Measurements from ENCODE around the gene UTRN.
A peak's percentile ranks its signal among the peaks of the same experiment; 100 is the strongest.

Gene UTRN

DNA sequence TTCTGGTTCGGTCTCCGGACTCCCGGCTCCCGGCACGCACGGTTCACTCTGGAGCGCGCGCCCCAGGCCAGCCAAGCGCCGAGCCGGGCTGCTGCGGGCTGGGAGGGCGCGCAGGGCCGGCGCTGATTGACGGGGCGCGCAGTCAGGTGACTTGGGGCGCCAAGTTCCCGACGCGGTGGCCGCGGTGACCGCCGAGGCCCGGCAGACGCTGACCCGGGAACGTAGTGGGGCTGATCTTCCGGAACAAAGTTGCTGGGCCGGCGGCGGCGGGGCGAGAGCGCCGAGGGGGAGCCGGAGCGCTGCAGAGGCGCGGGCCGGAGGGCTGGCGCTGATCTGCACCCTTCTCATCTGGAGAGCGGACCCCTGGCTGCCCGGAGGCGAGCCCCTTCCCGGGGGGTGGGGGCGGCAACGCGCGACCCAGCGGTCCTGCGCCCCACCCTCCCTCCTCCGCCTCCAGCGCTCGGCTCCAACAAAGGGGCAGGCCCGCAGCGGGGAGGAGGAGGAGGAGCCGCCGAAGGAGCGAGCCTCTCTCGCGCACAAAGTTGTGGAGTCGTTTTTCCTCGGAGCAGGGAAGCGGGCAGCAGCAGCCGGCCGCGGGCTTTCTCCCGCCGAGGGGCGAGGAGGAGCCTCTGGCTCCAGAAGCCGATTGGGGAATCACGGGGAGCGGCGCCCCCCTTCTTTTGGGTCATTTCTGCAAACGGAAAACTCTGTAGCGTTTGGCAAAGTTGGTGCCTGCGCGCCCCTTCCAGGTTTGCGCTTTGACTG, at the start of gene UTRN:
UTRN (plus strand) TSS at position 553 of the 765 bp plus-strand sequence. CDS start 6,494 bp downstream, outside the sequence.
- peak in 1 of 3 experiments; percentile 57 for DNase-seq (ENCODE audit: low read depth in 3 of 3)

DNA sequence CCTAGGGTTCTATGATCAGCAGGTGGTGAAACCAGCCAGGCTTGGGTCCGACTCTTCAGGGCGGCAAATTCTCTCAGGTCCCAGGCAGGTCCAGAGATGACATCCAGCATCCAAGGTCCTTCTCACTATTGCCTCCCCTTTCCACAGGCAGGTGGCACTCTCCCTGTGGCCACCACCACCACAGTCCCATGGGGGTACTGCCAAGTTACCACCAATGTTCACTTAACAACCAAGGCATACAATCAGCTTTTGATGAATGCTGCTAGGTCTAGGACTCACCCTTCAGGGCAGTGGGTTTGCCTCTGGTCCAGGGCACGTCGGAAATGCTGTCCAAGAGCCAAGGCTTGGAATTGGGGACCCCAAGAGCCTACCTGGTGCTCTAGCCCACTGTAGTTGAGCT, 40.4 kb upstream of the UTRN start:
- DNase-seq (ENCODE audit: low read depth in 3 of 3) = no peak

DNA sequence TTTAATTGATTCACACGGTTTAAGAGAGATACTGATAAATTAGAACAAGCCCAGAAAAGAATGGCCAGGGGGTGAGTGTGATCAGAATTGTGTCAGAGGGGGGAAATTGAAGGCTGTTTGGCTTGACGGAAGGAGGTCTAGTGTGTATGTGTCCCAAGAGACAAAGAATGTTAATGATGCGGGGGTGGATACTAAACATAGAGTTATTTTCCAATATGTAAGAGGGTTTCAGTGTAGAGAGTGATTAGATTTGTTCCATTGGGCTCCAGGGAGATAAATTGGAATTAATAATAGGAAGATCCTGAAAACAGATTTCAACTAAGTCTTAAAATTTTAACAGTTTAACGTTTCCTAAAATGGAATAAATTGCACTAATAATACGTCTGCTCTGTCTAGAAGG, 38.1 kb upstream of the UTRN start:
- DNase-seq (ENCODE audit: low read depth in 3 of 3) = no peak

DNA sequence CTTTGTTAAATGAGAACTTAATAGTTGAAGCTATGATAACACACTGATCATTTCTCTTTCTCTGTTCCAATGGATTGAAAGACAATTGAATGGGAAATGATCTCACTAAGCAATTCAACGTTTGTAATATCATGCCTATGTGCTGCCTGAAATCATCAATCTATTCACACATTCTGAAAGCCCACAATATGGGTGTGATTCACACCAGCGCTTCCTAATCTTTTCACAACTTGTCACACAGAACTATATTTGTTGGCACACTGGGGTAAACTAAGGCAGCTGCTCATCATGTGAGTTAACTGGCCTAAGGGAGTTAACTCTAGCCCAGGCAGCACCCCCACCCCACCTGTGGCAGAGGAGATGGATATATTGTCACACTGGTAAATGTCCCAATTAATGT, 37.1 kb upstream of the UTRN start:
- no peak for DNase-seq (ENCODE audit: low read depth in 3 of 3)

DNA sequence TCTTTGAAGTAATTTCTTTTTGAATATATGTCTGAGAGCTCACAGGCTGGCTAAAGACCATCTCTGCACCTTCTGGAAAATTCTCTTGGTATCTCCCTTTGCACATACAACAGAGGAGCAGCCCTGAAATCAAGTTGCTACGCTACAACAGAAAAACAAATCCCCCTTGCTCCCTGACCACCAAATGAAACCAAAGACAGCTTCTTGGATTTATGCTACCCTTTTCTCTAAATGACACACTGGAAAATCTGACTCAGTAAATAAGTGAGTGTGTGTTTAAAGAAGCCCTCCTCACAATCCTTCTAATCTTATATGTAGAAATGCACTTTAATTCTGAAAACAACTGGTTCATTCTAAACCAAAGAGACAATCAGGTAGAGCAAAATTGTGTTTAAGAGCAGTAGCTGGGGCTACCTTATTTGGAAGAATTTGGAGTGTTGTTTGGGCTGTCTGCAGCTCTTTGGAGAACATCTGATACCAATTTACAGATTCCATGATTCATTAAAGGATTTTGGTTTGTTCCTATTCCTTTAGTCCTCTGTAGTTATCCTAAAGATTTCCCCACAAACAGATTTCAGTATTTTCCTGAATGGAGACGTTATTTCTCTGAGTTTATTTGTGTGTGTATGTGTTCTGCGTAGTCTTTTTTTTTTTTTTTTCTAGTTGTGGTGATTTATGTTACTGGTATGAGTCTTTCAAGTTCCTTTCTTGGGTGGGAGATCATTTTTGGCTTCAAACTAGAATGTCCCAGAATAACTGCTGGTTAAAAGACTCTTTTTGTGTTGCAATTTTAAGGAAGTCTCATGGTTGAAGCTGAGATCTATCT, 36.4 kb upstream of the UTRN start:
- no peak for DNase-seq (ENCODE audit: low read depth in 3 of 3)

DNA sequence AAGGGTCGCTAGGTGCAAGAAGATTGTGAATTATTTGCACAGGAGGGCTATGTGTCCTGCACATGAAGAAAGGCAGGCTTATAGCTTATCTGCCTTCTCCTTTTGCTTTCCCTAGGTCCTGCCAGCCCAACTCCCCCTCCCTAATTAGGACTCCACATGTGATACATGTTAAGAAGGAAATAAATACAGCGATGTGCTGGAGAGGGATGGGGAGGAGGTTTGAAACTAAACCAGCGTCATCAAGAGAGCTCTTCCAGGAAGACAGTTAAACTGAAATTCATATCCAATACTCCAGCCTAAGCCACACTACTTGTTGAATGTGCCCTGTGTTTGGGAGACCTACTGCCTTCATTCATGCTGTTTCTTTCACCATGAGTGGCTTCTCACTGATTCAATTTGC, 34.9 kb upstream of the UTRN start:
- no peak for DNase-seq (ENCODE audit: low read depth in 3 of 3)

DNA sequence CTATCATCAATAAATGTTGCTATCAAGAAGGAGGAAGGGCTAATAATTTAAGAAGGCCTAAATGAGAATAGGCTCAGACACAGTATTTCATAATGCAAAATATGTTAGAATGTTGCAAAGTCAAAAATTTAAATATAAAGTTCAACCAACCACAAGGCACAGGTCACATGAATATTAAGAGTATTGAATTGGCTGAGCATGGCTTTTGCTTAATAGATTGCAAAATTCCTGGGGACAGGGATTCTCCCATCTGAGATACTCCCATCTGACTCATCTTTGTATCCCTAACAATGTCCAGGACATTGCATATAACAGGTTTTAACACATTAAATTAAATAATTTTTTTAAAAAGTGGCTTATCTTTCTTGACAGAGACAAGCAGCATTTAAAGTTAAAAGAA, 32.9 kb upstream of the UTRN start:
- no peak for DNase-seq (ENCODE audit: low read depth in 3 of 3)

DNA sequence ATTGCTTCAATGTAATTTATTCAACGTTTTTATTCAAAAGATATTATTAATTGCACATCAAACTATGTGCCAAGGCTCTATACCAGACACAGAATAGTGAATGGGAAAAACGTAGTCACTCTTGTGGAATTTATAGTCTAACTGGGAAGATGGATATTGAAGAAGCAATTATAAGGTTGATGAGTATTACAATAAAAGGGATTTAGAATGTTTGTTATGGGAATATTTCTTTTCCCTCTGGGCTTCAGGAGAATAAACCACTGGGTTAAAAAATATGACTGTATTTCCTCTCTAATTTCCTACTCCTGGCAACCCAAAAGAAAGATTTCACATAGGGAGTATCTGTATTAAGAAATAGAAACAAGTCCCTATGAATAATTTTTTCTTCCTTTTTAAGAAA, 25.1 kb upstream of the UTRN start:
- DNase-seq (ENCODE audit: low read depth in 3 of 3) = no peak

DNA sequence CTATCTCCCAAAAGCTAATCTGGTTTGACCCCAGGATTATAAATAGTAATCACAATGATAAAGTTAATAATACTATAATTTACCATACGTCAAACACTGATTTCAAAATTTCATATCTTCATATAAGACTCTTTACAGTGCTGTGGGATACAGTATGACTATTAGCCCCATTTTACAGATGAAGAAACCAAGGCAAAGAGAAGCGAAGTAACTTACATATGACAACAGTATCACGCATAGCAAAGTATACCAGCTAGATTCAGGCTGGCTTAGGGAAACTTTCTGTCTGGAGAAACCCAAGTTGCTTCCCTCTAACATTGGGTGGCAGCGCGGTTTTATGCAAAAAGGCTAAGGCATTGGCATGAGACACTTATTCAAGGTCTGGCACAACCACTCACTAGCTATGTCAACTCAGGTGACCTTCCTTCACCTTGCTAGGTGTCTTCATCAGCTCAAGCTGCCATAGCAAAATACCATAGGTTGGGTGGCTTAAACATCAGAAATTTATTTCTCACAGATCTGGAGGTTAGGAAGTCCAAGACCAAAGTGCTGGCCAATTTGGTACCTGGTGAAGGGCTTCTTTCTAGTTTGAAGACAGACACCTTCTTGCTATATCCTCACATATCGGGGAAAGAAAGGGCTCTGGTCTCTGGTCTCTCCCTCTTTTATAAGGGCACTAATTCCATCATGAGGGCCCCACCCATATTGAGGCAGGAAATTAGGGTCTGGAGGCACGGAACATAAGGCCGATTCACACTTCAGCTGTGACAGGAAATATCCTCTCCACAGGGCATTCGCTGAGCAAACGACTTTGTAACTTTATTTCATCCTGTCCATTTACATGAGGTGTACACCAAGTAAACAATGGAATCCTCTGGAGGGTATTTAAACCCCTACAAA, 22.4 kb upstream of the UTRN start:
- DNase-seq (ENCODE audit: low read depth in 3 of 3) = no peak

DNA sequence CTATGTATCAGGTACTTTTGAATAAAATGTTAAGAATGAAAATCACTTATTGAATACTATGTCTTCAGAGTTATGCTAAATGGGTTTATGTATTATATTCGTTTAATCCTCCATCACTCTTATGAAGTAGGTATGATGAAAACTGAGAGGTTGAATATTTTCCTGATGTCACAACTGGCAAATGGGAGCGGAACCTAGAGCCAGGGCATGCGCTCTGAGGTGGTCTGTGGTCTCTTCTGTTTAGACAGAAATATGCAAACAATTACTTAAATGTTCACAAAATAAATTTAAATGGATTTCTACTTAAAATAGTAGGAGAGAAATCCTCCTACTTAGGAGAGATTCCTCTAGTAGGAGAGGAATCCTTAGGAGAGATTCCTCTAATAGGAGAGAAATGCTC, 21.3 kb upstream of the UTRN start:
- DNase-seq (ENCODE audit: low read depth in 3 of 3) = no peak

DNA sequence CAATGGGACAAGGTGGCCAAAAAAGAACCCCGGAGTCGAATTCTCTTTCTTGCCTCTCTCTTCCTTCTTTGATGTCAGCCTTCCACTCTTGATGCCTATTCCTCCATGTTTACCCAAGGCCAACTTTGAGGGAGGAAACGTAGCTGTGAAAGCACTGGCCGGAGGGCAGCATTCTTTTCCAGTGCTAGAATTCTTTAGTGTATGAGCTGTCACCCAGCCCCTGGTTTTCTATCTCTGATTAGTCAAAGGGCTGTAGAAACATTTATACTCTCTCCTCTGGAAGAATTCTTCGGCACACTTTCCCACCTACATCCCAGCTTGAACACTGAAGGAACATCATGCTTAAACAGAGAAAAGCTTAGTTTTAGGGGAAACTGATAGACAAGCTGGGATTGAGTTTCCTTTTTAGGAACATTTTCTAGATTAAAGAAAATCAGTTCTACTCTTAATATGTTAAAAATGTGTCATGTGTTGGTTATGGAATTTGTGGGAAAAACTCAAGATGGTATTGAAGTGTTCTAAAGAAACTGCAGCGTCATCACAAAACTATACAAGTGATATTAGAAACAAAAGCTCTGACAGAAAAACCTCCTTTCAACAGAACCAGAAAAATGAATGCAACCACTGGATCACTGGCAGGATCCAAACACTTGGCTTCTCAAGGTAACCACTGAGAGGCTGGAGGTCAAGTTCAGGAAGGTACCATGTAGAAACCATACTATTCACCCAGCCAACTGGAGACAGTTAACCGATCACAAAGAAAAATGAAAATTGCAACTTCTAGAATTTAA, 20.7 kb upstream of the UTRN start:
- no peak for DNase-seq (ENCODE audit: low read depth in 3 of 3)

DNA sequence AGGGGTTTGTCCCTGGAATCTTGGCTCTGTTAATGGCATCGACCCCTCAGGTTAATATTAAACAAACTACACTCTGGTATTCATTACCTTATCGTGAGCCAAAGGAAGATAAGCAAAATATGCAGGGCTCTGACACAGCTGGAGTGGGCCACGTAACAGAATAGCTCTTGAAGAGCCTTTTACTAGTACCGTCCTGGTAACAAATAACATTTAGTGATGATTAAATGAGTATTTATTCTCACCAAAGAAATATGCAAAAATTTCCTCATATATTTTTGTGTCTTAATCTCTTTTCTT, 20.1 kb upstream of the UTRN start:
- no peak for DNase-seq (ENCODE audit: low read depth in 3 of 3)

DNA sequence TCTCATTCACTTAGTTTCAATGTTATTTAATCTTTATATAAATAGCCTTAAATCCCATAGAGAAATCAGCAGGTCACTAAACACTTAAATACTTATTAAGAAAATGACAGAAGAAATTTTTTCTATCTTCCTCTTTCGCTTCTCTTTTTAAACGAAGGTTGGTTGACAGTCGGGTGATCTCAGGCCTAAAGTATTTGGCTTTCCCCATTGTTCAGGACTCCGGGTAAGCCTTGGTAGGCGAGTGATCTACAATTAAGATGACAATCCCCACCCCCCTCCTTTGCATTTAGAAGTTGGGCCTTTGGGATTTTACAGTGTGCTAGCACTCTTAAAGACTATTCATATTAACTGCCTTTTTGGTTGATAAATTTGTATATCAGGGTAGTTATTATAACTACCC, 19.7 kb upstream of the UTRN start:
- DNase-seq (ENCODE audit: low read depth in 3 of 3) = no peak

DNA sequence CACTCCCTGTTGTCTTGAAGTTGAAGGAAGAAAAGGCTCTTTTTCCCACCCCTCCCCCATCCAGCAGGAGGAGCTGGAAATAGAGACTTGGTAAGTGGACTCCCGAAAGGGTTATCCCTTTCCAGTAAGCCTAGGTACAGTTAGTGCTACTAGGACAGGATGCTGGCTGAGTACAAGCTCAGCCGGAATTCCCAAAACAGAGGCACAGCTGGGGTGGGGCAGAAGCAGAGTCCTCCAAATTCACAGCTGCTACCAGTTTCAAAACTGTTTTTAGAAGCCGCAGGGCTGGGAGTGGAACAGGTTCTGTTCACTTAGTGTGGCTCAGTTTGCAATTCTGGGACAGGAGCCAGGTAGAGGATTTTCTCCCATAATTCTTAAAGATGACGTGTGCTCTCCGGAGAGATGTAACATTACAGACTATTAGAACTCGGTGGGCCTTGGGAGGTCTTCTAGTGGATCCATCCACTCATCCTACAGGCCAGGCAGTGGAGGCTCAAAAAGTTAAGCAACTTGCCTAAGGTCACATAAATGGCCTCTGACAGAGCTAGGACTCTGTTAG, 19.0 kb upstream of the UTRN start:
- no peak for DNase-seq (ENCODE audit: low read depth in 3 of 3)

DNA sequence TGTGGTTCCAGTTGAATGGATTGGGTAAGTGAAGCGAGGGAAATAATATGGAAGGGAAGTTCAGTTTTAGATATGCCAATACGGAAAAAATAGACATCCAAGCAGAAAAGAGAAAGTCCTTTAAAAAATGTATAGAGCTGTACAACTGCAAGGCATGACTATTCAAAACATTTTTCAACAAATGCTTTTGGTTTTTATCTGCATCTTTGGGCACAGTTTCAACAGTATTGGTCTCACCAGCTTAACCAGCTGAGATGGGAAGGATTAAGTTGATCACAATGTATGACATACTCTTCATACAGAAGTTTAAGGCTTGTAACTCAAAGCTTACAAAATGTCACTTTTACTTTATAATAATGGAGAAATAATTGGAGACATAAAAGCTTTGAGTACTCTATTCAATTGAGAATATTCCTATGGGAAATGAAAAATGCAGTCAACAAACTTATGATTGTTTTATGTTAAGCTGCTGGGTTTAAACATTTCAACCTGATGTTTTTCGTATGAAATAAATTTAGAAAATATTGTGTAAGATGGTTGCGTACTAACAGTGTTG, 16.3 kb upstream of the UTRN start:
- no peak for DNase-seq (ENCODE audit: low read depth in 3 of 3)

DNA sequence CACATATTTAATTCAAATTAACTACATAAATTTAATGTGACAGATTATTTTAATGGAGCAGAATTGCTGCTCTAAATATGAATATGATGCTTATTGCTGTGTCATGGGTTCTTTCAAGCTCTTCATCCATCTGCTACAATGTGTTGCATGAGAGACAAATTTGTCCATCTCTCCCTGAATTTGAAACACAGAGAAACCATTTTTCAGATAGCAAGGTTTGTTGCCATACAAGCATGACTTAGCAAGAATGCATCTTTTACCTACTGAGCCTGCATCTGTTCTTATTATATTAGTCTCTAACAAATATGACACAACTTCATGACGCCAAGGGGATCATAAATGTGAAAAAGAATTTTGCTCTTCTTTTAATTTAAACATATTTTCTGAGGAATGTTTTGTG, 8.0 kb upstream of the UTRN start:
- DNase-seq (ENCODE audit: low read depth in 3 of 3) = no peak

DNA sequence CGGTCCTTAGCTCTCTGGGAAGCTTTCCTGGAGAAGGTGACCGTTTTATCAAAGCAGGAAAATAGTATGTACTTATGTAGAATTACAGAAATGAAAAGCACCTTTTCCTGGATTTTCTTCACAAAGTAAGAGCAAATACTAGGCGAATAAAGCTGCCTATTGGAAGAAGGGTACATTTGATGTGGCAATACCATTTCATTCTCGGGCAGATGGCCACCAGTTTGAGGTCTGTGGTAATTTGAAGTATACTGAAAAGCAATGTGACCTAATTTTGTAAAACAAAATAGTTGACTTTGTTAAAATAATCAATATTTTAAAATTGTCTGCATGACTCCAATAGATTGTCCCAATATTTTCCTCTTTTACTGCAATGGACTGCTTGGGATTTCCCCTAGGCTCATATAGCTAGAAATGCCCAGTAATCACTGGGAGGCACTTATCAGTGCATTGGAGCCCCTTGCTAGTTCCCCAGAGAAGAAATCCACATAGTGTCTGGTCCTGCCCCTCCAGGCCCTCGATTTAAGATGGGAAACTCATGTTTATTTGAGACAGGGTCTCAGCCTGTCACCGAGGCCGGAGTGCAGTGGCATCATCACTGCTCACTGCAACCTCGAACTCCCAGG, 7.4 kb upstream of the UTRN start:
- no peak for DNase-seq (ENCODE audit: low read depth in 3 of 3)

DNA sequence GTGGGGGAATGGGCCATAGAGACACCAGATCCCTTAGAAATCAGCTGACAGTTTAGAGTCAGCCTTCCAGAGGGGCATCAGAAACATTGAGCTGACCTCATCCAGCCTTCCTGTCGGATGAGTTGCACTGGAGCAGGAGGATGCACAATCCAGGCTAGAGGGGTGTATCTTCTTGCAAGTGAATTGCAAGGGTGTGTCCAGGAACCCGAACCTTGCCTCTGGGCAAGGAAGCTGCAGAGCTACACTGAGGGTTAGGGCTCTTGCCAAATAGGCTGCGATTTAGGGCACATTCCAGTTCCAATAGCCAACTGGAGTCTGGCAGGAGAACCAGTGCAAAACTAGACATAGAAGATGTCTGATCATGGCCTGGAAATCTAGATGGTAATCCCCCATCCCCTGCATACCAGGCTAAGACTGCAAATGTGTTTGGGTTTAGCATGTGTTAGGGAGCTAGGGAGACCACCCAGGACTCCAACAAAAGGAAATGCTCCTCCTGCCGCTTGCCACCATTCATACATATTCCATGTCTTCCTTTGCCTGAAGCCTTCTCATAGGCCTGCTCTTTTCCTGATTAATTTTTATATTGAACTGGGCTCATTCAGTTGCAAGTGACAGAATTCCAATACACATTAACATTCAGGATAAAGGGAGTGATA, 6.3 kb upstream of the UTRN start:
- no peak for DNase-seq (ENCODE audit: low read depth in 3 of 3)

DNA sequence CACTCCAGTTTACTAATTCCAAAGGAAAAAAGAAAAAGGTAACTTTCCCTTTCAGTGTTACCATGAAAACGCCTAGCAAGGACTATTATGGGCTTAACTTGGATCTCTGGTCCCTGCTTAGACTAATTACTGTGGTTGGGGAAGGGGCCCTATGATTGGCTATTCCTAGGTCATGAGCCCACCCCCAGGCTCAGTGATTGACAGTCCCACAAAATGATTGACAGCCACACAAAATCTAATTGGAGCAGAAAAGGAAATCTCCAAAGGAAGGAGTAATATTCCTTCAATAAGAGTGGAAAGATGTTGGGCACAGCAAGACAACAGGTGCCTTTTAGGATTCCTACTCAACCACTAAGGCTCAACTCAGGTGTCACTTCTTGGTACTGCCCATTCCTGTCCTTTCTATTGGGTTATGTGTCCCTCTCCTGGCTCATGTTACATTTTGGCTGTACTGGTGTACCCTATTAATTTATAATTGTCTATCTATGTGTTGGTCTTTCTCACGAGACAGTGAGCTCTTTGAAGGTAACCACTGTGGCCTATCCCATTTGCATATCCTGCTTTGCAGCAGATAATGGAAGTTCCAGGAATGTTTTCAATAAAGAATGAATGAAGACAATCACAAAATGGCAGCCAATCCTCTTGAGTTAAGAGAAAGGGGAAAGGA, 5.5 kb upstream of the UTRN start:
- no peak for DNase-seq (ENCODE audit: low read depth in 3 of 3)
